DMS79 treated with DMSO at 0.1 percent for 48 hours (cell line): ENCODE results near the gene FTCD.
"Not testable (repeated sequence)": the region's sequence is repeated elsewhere in the genome, so short reads cannot be mapped to it uniquely, and the experiment has no call there.

Experiments
- DNase-seq: peaks from one replicate; lab custom pipeline; 2025; lab: John Stamatoyannopoulos, UW

The FTCD gene

DNA sequence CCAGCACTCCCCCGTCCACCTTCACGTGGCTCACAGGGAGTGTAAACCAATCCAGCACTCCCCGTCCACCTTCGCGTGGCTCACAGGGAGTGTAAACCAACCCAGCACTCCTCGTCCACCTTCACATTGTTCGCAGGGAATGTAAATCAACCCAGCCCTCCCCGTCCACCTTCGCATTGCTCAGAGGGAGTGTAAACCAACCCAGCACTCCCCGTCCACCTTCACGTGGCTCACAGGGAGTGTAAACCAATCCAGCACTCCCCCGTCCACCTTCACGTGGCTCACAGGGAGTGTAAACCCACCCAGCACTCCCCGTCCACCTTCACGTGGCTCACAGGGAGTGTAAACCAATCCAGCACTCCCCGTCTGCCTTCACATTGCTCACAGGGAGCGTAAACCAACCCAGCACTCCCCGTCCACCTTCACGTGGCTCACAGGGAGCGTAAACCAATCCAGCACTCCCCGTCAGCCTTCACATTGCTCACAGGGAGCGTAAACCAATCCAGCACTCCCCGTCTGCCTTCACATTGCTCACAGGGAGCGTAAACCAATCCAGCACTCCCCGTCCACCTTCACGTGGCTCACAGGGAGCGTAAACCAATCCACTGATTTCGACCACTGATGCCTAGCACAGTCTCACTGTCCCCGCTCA lies 14.9 kb downstream of the FTCD start:
- DNase-seq: not testable (repeated sequence)

DNA sequence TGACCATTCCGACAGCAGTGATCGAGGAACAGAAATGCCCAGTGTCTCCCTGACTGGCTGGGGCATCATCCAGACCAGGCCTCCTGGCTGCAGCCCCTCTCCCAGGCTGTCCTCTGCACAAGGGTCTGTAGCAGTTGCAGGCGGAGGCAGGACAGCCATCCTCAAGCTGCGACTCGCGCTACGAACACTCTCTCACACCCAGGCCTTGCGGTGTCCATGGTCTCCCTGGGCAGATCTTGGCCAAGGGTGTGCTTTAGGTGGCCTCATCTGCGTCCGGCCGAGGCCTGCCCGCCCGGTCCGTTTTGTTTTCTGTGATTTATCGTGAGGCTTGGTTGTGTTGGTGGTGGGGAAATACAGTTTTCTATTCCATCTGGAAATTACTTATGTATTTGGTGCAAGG lies 15.7 kb downstream of the FTCD start:
- no peak for DNase-seq

DNA sequence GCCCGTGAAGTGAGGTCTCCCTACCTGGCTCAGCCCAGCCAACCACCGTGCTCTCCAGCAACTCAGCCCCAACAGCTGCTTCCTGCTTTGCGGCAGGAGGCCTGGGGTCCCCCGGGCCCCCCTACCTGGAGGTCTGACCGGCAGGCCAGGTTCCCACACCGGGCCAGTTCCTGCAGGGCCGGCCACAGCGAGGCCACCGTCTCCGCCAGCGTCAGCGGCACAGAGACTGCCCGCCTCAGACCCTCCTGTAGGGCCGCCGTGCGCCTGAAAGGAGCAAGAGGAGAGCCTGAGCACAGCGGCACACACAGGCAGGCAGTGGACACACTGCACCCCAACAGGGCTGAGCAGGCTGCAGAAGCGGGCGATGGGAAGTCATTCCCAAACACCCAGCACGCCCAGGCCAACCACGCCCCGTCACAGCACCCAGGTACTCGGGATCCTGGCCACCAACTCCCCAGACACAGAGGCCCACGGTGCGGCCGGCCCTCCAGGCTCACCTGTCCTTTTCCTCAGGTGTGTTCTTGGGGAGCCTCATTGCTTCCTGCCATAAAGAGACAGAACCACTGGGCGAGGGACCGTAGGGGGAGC lies 16.9 kb downstream of the FTCD start:
- DNase-seq: no peak

DNA sequence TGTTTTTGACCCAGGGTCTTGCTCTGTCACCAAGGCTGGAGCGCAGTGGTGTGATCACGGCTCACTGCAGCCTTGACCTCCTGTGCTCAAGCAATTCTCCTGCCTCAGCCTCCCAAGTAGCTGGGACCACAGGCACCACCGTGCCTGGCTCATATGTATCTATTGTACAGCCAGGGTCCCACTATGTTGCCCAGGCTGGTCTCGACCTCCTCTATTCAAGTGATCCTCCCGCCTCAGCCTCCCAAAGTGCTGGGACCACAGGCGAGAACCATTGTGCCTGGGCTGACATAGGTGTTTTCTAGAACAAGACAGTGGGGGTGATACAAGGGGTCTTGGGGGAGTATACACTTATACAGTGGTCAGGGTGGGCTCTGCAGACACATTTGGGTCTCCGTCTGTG lies 17.5 kb downstream of the FTCD start:
- no peak for DNase-seq

DNA sequence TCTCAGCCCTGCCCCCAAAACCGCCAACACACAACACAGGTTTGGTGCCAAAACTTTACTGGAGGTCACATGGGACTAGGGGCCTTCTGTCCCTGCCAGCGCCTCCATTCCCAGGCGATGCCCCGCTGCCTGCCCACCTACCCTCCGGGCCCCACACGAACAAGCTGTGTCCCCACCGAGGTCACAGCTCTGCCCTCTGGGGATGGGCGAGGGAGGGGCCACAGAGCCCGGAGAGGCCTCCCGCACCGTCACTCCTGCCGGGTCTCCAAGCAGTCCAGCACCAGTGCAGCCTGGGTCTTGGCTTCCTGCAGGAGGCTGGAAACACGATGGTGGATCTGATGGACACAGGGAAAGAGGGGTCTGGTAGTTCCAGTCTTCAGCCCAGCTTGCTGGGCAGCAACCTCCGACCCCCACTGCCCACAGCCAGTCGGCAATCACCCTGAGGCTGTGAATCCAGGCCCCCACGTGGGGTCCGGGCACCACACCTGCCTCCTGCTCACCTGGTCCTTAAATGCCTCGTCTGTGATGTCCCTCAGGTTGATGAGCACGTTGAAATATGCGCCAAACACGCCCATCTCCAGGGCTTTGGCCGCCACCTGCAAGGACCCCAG lies 18.5 kb downstream of the FTCD start:
- DNase-seq: no peak

DNA sequence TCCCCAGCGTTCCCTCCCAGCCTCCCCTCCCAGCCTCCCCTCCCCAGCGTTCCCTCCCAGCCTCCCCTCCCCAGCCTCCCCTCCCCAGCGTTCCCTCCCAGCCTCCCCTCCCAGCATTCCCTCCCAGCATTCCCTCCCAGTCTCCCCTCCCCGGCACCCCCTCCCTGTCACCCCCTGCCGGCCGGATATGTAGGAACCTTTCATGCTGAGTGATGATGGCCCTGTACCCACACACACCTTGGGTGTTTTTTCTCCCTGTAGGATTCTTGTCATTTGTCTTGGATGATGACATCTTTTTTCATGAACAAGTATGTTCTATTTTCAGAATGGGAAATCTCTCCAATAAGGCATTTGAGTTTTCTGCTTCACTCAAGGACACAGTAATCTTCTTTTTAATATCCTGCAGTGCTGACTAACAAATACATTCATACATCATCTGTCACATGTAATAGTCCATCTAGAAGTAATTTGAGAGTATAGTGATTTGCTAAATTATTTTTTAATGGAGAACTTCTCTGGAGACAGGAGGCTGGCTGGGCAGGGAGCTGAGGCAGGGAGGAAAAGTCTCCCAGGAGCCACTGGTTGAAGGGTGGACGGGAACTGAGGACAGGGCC lies 19.5 kb downstream of the FTCD start:
- DNase-seq: no peak

DNA sequence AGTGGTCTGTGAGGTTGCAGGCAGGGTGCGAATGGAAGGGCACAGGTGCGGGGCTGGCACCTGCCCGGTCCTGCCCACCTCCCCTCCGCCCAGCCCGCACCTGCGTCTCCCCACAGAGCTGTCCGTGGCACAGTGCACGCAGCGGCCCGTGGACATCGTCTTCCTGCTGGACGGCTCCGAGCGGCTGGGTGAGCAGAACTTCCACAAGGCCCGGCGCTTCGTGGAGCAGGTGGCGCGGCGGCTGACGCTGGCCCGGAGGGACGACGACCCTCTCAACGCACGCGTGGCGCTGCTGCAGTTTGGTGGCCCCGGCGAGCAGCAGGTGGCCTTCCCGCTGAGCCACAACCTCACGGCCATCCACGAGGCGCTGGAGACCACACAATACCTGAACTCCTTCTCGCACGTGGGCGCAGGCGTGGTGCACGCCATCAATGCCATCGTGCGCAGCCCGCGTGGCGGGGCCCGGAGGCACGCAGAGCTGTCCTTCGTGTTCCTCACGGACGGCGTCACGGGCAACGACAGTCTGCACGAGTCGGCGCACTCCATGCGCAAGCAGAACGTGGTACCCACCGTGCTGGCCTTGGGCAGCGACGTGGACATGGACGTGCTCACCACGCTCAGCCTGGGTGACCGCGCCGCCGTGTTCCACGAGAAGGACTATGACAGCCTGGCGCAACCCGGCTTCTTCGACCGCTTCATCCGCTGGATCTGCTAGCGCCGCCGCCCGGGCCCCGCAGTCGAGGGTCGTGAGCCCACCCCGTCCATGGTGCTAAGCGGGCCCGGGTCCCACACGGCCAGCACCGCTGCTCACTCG lies 23.3 kb downstream of the FTCD start:
- no peak for DNase-seq

DNA sequence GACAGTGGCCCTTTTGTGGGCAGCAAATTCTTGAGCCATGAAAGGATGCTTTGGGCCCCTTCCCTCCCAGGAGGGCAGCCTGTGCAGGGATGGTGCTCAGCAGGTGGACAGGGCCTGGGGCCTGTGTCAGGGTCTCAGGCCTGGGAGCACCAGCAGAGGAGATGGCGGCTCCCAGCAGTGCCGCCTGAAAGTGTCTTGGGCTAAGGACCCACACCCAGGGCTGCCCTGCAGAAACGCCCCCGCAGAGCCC lies 23.9 kb downstream of the FTCD start:
- DNase-seq: no peak

DNA sequence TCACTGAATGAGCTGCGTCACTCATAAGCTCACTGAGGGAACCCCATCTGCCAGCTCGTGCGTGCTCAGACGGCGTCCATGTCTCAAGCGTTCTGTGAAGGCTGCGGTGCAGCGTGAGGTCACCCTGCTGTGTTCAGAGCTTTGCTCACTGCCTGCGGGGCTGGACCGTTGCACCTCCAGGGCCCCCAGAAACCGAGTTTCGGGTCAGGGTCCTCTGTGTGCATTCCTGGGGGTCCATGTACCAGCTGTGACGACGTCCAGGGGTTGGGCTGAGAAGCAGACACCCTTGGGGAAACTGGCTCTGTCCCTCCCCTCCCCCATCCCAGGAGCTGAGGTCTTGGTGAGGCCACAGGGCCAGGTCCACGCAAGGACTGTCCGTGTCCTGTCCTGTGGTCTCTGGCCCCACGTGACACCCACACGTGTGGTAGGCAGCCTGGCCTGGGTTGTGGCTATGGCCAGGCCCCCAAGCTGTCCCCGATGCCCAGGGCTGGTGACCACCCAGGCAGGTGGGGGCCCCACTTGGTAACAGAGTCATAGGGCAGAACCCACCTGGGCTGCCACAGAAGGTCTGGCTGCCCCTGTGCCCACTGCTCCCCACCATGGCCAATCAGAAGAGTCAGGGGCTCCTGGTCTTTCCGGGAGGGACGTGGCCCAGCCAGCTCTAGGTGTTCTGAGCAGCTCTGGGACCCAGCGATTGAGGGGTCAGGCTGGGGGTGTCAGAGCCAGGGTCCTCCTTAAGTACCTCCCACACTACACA lies 24.4 kb downstream of the FTCD start:
- DNase-seq: no peak

DNA sequence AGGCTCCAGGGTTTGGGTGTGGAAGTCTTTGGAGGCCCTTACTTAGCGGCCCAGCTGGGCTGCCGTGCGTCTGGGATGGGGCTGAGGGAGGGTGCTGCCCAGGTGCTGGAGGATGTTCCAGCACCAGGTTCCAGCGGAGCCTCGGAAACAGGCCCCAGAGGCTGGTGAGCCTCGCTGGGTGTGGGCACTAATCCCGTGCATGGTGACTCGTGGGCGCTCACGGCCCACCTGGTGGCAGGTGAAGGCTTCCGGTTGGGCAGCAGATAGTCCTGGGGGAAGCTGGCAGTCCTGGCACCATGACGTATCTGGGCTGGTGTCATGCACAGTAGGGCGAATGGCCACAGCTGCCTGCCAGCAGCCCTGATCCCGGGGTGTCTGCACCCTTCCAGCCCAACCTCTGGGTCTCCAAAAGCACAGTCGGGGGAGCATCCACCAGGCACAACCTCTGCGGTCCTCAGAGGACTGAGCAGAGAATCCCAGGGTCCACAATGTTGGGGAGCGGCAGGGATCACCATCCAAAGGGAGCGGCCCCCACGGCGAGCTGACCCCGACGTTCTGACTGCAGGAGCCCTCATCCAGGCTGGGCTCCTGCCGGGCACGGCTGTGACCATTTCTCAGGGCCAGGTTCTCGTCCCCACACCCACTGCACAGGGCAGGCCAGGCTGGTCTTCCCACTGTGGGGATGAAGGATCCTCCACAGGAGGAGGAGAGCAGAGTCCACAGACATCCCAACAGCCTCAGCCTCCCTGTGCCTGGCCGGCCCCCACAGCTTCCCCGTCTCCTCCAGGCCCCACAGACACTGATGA lies 25.3 kb downstream of the FTCD start:
- DNase-seq: no peak

DNA sequence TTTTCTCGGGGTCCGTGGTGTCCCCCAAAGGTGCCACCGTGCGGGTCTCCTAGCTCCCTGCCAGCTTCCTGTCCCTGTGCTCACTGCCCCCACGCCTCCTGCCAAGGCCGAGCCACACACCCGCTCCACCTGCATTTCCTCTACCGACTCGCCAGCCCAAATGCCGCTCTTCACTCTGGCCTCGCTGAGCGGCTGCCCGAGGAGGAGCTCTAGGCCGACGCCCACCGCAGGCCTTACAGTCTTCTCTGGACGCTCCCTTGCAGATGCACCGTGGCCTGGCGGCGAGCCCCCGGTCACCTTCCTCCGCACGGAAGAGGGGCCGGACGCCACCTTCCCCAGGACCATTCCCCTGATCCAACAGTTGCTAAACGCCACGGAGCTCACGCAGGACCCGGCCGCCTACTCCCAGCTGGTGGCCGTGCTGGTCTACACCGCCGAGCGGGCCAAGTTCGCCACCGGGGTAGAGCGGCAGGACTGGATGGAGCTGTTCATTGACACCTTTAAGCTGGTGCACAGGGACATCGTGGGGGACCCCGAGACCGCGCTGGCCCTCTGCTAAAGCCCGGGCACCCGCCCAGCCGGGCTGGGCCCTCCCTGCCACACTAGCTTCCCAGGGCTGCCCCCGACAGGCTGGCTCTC lies 26.3 kb downstream of the FTCD start:
- no peak for DNase-seq

DNA sequence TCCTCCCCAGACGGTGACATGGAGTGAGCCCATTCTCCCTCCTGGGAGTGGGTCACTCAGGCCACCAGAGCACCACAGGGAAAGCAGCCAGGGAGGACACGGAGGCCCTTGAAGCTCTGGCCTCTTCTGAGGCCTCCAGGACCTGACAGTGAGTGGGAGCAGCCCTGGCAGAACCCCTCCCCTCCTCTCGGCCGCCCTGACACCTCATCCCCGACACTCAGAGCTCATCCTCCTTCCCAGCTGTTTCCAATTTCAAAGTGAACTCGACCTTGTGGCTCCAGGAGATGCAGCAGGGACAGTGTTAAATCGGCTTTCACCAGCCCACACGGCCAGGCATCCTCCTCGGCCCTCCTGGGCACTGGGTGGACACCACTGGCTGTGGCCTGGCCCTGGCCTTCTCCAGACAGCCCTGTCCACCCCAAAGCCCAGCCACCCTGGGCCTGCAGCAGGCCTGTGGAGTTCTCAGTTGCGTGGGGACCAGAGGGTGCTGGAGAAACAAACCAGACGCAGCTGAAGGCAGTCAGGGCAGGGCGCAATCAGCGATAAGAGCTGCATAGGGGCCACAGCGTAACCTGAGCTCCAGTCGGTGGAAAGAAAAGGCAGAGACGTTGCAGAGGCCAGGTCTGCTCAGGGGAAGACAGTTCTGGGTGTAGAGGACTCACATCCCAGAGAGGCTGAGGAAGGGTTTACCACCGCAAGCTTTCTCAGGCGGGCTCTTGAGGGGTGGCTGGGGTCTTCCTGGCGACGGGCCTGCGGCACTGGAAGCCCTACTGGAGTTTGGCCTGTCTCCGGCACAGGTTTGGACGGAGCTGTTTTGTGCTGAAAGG lies 27.1 kb downstream of the FTCD start:
- no peak for DNase-seq

DNA sequence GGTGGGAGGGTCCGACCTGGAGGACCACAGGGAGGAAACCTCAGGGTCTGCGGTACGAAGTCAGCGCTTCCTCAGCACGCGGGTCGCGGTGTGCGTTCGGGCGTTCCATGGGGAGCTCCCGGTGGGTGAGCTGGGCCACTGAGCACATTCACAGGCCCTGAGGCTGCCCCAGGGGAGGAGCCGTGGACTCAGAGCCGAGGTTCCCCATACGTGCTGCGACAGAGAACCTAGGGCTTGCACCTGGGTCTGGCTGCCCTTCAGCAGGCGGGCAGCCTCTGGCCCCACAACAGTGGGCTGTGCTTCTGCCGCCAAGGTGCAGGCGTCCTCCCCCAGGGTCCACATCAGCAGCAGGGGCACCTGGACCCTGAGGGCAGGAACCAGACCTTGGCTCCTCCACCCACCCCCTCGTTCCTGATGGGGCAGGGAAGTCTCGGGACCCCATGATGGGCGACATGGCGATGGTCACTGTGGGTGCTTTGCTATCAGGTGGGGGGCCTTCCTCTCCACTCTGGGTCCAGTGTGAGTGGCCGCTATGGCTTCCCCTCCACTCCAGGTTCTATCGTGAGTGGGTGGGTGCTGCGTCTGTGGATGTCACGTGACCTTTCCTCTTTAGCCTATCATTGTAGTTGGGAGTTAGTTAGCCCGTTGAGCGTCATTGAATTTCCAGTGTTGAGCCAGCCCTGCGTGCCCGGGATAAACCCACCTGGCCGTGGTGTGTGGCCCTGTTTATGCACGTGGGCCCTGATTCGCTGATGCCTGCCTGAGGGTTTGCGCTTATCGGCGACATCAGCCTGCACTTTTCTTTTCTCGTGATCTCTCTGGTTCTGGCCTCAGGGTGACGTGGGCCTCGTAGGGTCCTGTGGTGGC lies 27.9 kb downstream of the FTCD start:
- no peak for DNase-seq

DNA sequence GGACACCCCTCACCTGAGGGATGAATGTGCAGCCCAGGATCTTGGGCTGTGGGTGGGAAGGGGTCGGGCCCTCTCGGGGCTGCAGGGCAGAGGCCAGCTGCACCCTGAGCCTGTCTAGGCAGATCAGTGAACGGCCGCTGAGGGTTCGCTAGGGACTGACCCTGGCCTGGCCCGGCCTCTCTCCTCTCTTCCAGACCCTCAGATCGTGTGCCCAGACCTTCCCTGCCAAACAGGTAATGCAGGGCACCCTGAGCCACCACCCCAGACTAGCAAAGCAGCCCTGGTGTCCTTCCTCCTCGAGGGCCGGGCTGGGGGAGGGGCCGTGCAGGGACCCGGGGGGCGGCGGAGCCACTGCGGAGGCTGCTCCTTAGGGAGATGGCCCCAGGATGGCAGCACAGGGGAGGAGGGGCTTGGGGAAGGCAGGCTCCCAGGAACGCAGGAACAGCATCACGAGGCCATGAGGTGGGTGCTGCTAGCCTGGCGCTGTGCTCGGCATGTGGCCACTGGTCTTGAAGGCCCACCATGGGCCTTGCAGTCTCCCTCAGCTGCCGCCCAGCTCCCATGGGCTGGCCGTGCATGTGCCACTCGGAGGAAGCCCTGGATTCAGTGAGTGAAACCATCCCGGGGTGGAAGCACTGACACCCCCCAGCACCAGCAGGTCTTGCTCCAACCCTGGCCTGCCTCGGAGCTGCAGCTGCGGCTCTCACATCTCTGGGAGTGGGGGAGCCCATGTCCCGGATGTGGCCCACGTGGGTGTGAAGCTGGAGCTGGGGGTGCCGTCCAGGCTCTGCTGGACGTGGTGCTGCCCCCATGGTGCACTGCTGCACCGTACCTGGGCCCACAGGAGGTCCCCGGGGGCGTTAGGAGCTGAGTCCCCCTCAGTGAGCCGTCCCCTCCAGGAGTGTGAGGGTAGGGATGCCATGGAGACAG lies 28.8 kb downstream of the FTCD start:
- no peak for DNase-seq

DNA sequence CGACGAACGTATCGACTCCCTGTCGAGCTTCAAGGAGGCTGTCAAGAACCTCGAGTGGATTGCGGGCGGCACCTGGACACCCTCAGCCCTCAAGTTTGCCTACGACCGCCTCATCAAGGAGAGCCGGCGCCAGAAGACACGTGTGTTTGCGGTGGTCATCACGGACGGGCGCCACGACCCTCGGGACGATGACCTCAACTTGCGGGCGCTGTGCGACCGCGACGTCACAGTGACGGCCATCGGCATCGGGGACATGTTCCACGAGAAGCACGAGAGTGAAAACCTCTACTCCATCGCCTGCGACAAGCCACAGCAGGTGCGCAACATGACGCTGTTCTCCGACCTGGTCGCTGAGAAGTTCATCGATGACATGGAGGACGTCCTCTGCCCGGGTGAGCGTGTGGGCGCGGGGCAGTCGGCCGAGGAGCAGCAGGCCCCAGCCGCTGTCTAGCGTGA lies 29.5 kb downstream of the FTCD start:
- no peak for DNase-seq

DNA sequence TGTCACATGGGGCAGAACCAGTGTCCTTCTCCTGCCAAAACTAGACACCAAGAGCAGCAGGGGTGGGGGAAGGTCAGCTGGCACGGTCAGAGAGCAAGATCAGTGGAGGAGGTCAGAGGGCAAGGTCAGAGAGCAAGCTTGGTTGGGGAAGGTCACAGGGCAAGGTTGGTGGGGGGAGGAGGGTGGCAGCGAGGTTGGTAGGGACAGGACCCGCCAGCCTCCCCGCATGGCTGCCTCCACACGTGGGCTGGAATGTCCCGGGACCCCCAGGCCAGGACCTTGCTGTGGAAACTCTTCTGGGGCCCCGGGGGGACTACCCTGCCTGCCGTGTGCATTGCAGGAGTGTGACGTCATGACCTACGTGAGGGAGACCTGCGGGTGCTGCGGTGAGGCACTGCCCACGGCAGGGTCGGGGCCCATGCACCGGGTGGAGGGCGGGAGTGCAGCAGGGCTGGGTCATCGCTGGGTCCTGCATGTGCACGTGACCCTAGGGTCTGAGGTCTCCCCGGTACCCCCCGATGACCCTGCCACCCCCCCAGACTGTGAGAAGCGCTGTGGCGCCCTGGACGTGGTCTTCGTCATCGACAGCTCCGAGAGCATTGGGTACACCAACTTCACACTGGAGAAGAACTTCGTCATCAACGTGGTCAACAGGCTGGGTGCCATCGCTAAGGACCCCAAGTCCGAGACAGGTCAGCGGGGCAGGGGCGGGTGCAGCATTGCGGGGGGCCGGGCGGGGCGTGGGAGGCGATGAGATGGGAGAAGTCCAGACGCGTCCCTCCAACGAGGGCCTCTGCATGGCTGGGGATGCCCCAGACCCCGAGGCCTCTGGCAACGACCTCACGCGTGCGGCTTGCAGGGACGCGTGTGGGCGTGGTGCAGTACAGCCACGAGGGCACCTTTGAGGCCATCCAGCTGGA lies 30.2 kb downstream of the FTCD start:
- no peak for DNase-seq
